Cardiac muscle cell (in vitro differentiated cells and primary cell): ENCODE data around the gene CDH23. TPM values are rescaled to one million over a fixed set of nuclear protein-coding genes. Genes with fewer than 3 reads are reported as not detected.

ENCODE experiments used
- DNase-seq, 2 donors: peaks; one replicate each; pipeline versions ENCODE4 v3.0.0 to v3.0.0-alpha.2; 2010 to 2017; ENCODE audit warnings: low read depth in 1 of 2, low spot score in 1 of 2
- H3K27ac ChIP-seq: fragments of 200-600 bp; sonication (generic); 2 replicates; pipeline ENCODE4 v1.5.1; 2016
- H3K27me3 ChIP-seq: fragments of 200-600 bp; sonication (generic); 2 replicates; pipeline ENCODE4 v1.6.0; 2016; ENCODE audit warnings: control low read depth
- H3K36me3 ChIP-seq: fragments of 200-600 bp; sonication (generic); 2 replicates; pipeline ENCODE4 v1.5.1; 2016; ENCODE audit warnings: control low read depth
- H3K4me1 ChIP-seq: fragments of 200-600 bp; sonication (generic); 2 replicates; pipeline ENCODE4 v1.8.1; 2017; ENCODE audit warnings: low read depth, mild to moderate bottlenecking, mixed run types
- H3K4me3 ChIP-seq: fragments of 200-600 bp; sonication (generic); 2 replicates; pipeline ENCODE4 v1.5.1; 2016; ENCODE audit warnings: mild to moderate bottlenecking
- H3K9me3 ChIP-seq: fragments of 200-600 bp; sonication (generic); 2 replicates; pipeline ENCODE4 v1.5.1; 2017; ENCODE audit warnings: low read depth, mild to moderate bottlenecking, control low read depth
- CTCF ChIP-seq: IDR thresholded peaks from 2 replicates; pipeline ENCODE4 v1.5.1; 2012; ENCODE audit warnings: low read depth, mild to moderate bottlenecking, low read length
- polyA plus RNA-seq: library from polyadenylated mRNA; unstranded; fragments of >200 nt; fragmentation: Nextera tagmentation; extraction: Ambion mirVana; gene quantifications from 2 replicates; pipeline ENCODE4 v1.2.1, GENCODE V29; 2016
- total RNA-seq: library from RNA; depleted of rRNA; stranded (reverse); fragments of >200 nt; gene quantifications from 2 replicates; pipeline ENCODE4 v1.2.3, GENCODE V29; 2016

Gene CDH23
- total and polyA plus RNA-seq, 2 experiments from 2014 or later, result 0.05 to 0.51 TPM

DNA sequence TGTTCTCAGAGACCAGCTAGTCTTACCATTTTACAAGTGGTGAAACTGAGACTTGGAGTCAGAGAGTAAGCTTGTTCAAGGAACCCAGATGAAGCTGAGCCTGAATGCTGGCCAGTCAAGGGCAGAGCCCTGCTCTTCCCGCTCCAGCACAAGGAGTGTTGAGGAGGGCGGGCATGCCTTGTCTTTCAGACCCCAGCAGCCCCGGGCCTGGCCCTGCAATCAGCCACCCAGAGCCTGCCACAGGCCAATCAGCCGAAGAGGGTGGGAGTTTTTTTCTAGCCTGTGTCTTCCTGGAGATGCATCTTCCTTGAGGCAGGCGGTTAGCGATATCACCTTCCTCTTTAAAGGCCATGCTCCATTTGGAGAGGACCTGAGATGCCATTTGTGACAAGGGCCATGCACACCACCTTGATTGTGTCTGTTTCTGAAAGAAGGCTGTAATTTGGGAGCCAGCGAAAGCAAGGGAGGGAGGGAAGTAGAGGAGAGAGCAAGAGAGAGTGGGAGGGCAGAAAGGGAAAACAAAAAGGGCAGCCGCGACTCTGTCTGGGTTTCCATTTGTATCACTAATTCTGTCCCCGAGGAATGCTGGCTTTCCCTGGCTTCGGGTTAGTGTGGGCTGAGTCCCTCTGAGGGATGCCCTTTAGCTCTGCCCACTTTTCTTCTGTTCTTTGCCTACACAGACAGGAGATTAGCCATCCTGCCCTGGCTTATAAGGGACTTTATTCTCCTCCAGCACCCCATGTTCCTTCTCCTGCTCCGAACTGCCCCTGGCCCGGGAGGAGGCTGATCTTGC lies 8.0 kb downstream of the CDH23 start:
- no peak overlapping the region for H3K27ac ChIP-seq
- DNase-seq, result no peak
- H3K4me3 ChIP-seq, result no peak overlapping the region
- no peaks in the 10 kb centered on the region for H3K36me3 ChIP-seq
- TF ChIP-seq CTCF, result no peak
- H3K9me3 ChIP-seq, result no peaks in the 10 kb centered on the region
- H3K4me1 ChIP-seq, result no peaks in the 10 kb centered on the region
- H3K27me3 ChIP-seq, result peaks cover 9% of the 10 kb centered on the region

GRCh38 chr10:71406878-71407277 lies 10.2 kb downstream of the CDH23 start:
- H3K9me3 ChIP-seq, result no peaks in the 10 kb centered on the region

GRCh38 chr10:71408436-71409225 lies 11.9 kb downstream of the CDH23 start:
- DNase-seq, result no peak
- Histone ChIP-seq H3K4me1 (no peaks in the 10 kb centered on the region), H3K27ac (no peak overlapping the region), H3K36me3 (no peaks in the 10 kb centered on the region), H3K27me3 (no peaks in the 10 kb centered on the region), H3K4me3 (no peak overlapping the region), H3K9me3 (no peaks in the 10 kb centered on the region)
- TF ChIP-seq CTCF, result no peak

More at GRCh38 chr10:71406878-71407277, 10.2 kb downstream of the CDH23 start:
- no peaks in the 10 kb centered on the region for H3K27me3 ChIP-seq
- no peak overlapping the region for H3K27ac ChIP-seq
- TF ChIP-seq CTCF, result no peak
- no peak overlapping the region for H3K4me3 ChIP-seq
- H3K4me1 ChIP-seq, result no peaks in the 10 kb centered on the region
- H3K36me3 ChIP-seq, result no peaks in the 10 kb centered on the region
- no peak for DNase-seq

DNA sequence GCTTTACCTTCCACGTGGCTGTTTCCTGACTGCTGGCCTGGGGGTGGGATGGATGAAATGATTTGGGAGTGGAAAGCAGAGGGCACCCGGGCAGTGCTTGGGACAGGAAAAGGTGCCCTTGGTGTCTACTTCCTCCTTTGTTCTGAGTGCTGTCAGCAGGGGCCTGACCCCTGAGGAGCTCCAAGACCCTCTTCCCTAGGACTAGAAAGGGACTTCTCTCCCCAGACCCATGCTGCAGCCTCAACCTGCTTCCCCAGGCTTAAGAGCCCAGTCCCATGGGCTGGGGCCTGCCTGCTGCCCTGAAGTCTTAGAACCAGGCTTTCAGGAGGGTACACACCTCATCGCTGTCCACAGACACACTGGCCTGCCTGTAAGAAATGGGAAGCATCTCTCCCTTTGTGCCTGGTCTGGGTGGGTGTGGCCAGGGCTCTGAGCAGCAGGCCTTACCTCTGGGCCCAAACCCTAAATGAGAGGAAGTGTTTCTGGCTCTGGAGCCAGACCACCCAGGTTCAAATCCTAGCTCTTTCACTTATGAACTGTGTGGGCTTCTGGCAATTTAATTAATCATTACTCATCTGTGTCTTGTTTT lies 12.9 kb downstream of the CDH23 start:
- no peaks in the 10 kb centered on the region for H3K36me3 ChIP-seq
- no peak overlapping the region for H3K4me3 ChIP-seq
- no peaks in the 10 kb centered on the region for H3K4me1 ChIP-seq
- H3K27me3 ChIP-seq, result no peaks in the 10 kb centered on the region
- no peak overlapping the region for H3K27ac ChIP-seq
- no peaks in the 10 kb centered on the region for H3K9me3 ChIP-seq
- DNase-seq, result no peak
- TF ChIP-seq CTCF, result no peak

GRCh38 chr10:71413581-71413980 lies 16.9 kb downstream of the CDH23 start:
- DNase-seq, result no peak
- no peak for TF ChIP-seq CTCF
- Histone ChIP-seq H3K4me1 (no peaks in the 10 kb centered on the region), H3K27me3 (no peaks in the 10 kb centered on the region), H3K4me3 (no peak overlapping the region), H3K27ac (no peak overlapping the region), H3K9me3 (no peaks in the 10 kb centered on the region), H3K36me3 (no peaks in the 10 kb centered on the region)
